SK-N-MC (cell line): ENCODE results near the gene BLACAT1.

Experiments
- EZH2 ChIP-seq: fragments of 200-600 bp; sonication (generic); IDR thresholded peaks from one replicate; pipeline ENCODE4 v1.6.1; 2017; ENCODE audit warnings: antibody characterized with exemption
- FOXP2 ChIP-seq: optimal IDR thresholded peaks from 2 replicates; pipeline ENCODE3; 2011; ENCODE audit warnings: mild to moderate bottlenecking, moderate library complexity; ENCODE audit not compliant: insufficient read depth; ENCODE audit errors: extremely low read length, control extremely low read depth
- POLR2AphosphoS5 ChIP-seq: IDR thresholded peaks from 2 replicates; pipeline ENCODE4 v1.6.1; 2012; ENCODE audit warnings: mild to moderate bottlenecking, low read depth, low read length, borderline replicate concordance

GRCh38 chr1:205492774-205493173, 36.9 kb upstream of the BLACAT1 start:
- TF ChIP-seq POLR2AphosphoS5, result no peak
- no peak for TF ChIP-seq EZH2
- TF ChIP-seq FOXP2, result no peak
